NCI-H510A (cell line): ENCODE data around the gene ATN1.
A peak's percentile ranks its signal among the peaks of the same experiment; 100 is the strongest.
"Not testable (repeated sequence)": the region's sequence is repeated elsewhere in the genome, so short reads cannot be mapped to it uniquely, and the experiment has no call there.

ENCODE experiments used
- DNase-seq: peaks from one replicate; lab custom pipeline; 2025; lab: John Stamatoyannopoulos, UW

ATN1 gene

GRCh38 chr12:6927379-6928021 lies at the start of gene ATN1:
ATN1 (plus strand) TSS chr12:6927959; CDS start chr12:6934002, 6,043 bp downstream.
- DNase-seq, result no peak

GRCh38 chr12:6879824-6880223 lies 47.9 kb upstream of the ATN1 start:
- not testable (repeated sequence) for DNase-seq

GRCh38 chr12:6883252-6883651 lies 44.5 kb upstream of the ATN1 start:
- no peak for DNase-seq

GRCh38 chr12:6883683-6884082 lies 44.1 kb upstream of the ATN1 start:
- DNase-seq, result no peak

DNA sequence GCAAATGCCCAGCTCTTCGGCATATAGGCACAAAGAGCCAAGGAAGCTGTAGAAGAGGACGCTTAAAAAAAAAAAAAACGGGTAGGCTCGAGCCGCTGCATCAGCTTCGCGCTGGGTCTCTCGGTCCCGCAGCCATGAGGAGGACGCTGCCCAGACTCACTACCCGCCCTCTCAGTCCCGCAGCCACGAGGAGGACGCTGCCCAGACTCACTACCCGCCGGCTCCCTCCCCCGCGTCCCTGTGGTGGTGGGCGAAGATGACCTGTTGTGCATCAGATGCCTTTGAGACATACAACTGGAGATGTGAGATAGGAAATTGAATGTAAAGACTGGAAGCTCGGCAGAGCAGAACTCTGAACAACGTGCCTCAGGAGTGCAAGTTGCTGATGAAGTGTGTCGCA lies 43.2 kb upstream of the ATN1 start:
- no peak for DNase-seq

DNA sequence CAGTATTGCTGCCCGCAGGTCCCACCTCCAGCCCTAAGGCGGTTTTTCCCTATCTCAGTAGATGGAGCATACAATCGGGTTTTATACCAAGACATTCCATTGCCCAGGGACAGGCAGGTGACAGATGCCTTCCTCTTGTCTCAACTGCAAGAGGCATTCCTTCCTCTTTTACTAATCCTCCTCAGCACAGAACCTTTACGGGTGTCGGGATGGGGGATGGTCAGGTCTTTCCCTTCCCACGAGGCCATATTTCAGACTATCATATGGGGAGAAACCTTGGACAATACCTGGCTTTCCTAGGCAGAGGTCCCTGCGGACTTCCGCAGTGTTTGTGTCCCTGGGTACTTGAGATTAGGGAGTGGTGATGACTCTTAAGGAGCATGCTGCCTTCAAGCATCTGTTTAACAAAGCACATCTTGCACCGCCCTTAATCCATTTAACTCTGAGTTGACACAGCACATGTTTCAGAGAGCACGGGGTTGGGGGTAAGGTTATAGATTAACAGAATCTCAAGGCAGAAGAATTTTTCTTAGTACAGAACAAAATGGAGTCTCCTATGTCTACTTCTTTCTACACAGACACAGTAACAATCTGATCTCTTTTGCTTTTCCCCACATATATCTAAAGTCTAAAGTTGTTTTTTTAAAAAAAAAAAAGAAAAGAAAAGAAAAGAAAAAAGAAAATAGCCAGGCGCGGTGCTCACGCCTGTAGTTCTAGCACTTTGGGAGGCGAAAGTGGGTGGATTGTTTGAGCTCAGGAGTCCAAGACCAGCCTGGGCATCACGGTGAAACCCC lies 41.4 kb upstream of the ATN1 start:
- not testable (repeated sequence) for DNase-seq

GRCh38 chr12:6887460-6887859 lies 40.3 kb upstream of the ATN1 start:
- no peak for DNase-seq

DNA sequence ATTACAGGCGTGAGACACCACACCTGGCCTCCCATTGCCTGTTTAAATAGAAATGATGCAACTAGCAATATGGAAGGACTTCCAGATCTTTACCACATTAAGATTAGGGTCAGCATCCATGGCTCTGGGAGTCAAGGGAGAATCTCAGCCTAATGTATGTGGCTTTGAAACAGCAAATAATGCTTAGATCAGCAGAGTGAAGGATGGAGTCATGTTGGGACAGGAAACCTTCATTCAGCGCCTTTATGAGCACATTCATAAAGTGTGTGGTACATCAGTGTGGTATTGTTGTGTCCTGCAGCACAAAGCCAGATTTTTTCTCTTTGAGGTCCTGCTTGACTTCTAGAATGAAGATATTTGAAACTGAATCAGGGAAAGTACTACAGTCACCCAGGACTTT lies 39.4 kb upstream of the ATN1 start:
- DNase-seq, result no peak

GRCh38 chr12:6888794-6889193 lies 39.0 kb upstream of the ATN1 start:
- not testable (repeated sequence) for DNase-seq

DNA sequence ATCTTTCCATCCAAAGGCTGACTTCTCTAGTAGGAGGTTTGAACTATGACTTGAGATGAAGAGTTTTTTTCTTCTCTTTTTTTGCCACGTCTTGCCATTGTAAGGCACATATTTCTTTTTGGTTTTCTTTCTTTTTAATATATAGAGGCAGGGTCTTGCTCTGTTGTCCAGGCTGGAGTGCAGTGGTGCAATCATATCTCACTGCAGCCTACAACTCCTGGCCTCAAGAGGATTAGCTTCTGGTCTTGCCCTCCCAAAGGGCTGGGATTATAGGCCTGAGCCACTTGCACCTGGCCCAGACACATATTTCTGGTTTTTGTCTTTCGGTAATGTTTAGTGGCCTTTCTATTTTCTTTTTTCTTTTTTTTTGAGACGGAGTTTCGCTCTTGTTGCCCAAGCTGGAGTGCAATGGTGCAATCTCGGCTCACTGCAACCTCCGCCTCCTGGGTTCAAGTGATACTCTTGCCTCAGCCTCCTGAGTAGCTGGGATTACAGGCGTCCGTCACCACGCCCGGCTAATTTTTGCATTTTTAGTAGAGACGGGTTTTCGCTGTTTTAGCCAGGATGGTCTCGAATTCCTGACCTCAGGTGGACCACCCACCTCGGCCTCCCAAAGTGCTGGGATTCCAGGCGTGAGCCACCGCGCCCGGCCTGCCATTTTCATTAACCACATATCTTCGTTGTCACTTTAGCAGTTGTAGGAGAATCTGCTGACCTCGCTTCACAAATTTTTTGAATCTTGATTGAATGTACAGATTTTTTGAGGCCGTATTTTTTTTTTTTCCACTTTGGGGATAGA lies 37.8 kb upstream of the ATN1 start:
- DNase-seq, result not testable (repeated sequence)

GRCh38 chr12:6890789-6891645 lies 36.7 kb upstream of the ATN1 start:
- DNase-seq, result peak; percentile 84

DNA sequence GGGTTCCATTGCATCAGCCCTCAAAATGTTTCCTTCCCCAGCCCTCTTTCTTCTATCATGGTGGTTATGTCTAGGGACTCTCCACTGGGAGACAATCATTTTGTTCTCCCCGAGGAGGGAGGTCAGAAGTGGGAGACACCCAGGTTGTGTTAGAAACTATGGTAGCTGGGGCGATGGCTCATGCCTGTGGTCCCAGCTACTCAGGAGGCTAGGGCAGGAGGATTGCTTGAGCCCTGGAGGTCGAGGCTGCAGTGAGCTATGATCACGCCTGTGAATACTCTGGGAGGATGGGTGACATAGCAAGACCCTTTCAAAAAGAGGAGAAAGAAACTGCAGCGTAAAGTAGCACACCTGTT lies 36.1 kb upstream of the ATN1 start:
- no peak for DNase-seq

DNA sequence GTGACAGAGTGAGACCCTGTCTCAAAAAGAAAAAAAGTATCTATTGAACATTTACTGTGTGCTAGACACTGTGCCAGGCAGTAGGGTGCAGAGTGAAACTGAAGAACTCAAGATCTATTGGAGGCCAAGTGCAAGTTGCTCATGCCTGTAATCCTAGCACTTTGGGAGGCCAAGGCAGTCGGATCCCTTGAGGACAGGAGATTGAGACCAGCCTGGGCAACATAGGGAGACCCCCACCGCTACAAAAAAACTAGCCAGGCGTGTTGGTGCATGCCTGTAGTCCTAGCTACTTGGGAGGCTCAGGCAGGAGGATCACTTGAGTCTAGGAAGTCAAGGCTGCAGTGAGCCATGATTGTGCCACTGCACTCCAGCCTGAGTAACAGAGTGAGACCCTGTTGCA lies 35.1 kb upstream of the ATN1 start:
- not testable (repeated sequence) for DNase-seq

GRCh38 chr12:6894321-6894720 lies 33.4 kb upstream of the ATN1 start:
- no peak for DNase-seq

GRCh38 chr12:6896846-6897435 lies 30.8 kb upstream of the ATN1 start:
- DNase-seq, result no peak

DNA sequence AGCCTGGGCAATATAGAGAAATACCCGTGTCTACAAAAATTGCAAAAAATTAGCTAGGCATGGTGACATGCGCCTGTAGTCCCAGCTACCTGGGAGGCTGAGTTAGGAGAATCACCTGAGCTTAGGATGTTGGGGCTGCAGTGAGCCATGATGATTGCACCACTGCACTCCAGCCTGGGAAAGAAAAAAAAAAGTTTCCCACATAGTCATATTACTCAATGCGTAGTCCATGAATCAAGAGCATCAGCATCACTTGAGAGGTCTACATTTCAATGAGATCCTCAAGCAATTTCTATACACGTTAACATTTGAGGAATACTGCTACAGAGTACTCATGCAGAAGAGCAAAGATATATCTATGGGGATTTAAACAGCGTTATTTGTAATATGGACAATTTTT lies 28.3 kb upstream of the ATN1 start:
- DNase-seq, result no peak

DNA sequence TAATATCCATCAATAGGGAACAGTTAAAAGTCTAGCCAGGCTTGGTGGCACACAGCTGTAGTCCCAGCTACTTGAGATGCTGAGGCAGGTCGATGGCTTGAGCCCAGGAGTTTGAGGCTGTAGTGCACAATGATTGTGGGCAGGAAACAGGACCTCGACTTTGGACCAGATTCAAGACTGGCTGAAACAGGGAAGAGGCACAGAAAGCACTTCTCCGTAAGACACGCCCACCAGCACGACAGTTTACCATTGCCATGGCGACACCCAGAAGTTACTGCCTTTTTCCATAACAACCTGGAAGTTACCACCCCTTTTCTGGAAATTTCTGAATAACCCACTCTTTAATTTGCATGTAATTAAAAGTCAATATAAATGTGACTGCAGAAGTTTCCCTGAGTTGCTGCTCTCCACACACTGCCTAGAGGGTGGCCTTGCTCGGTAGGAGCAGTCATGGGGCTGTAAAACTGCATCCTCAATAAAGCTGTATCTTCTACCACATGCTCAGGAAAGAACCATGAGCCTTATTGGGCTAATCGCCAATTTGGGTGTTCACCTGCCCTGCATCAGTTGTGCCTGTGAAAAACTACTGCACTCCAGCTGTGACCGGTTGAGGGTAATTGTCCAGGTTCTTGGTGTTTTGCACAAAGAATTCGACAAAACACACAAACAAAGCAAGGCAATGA lies 27.8 kb upstream of the ATN1 start:
- DNase-seq, result no peak

DNA sequence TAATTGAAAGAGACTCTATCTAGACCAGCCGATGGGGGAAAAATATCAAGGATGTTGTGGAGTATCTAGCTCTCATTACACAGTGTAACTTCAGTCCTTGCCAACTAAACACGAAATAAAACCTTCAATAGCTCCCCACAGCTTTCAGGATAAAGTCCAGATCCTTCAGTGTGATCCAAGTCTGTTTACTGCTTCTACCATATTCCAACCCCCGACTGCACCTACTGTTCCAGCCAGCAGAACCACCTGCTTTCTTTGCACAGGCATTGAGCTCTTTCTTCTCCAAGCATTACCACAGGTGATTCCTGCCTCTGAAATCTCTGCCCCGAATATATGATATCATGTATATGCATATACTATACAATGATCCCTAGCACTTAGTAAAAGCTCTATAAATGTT lies 25.3 kb upstream of the ATN1 start:
- no peak for DNase-seq

DNA sequence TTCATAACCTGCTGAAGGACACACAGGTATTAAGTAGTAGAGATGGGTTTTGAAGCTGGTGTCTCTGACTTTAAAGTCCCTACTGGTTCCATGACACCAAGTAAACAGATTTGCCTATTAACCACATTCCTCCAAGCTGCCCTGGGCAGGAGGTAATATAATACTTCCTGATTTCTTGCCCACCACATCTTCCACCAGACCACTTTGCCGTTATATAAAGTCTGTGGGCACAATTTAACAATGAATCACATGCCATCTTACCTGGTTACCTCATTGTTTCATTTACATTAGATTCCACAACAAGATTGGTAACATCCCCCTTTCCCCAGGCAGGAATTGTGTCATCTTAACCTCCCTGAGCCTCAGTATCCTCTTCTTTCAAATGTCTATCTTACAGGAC lies 24.0 kb upstream of the ATN1 start:
- DNase-seq, result no peak

DNA sequence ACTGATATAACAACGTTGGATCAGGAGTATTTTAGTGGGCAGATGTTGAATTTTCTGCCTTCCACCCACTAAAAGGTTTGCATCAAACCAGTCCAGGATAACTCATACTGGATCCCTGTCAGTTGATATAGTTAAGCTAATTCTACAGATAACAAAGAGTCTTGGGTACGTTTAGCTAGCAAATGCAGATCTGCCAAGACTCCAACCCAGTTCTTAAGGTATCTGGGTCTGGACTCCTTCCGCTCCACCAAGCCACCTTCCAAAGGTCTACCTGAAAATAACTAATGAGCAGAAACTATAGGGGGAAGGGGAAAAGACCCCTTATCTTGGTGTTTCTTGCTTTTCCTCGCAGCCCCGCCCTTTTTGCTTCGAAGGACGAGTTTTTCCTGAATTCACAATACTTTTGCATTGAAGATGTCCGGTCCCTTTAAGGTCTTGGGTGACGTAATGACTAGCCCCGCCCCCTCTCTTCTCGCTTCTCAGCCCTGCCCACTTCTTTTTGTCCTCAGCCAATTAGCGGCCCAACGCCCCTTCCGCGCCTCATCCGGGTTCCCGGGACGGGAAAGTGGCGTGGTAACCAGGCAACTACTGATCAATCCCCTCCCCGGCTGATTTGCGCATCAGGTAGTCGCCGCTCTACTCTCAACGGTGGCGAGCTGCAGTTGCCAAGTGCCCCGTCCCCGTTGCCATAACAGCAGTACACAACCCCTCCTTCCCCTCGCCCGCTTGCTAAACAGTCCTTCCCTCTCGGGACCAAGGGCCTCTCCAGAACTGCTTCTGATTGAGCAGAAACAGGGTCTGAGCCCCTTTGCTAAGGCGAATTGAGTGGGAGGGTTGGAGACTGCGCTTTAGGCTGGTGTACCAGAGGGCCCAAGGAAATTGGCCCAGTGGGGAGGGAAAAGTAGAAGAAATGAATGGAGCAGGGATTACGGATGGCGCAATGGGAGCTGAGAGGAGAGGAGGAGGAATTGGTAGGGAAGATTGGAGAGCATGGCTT lies 23.2 kb upstream of the ATN1 start, which contains the start of gene LRRC23:
TSS of gene LRRC23 (plus strand) at position 543 of the 997 bp plus-strand sequence. CDS start 812 bp downstream, outside the sequence.
- peak; percentile 91 for DNase-seq
